Mesenchymal stem cell (in vitro differentiated cells and primary cell): ENCODE results near the gene CCT7.
A peak's percentile ranks its signal among the peaks of the same experiment; 100 is the strongest.

Experiments
- DNase-seq: peaks from one replicate; pipeline ENCODE4 v3.0.0-alpha.2; 2013
- H2AFZ ChIP-seq: one replicate; pipeline ENCODE4 v1.6.1; 2013; ENCODE audit warnings: low read depth, mild to moderate bottlenecking, control low read depth, inconsistent platforms, low read length, moderate library complexity
- H2AK5ac ChIP-seq: 2 replicates; pipeline ENCODE4 v1.6.1; 2013; ENCODE audit warnings: low read length, moderate library complexity, mild to moderate bottlenecking, inconsistent platforms; ENCODE audit not compliant: severe bottlenecking
- H2BK120ac ChIP-seq: one replicate; pipeline ENCODE4 v1.6.1; 2013; ENCODE audit warnings: low read depth, mild to moderate bottlenecking, inconsistent platforms, low read length, moderate library complexity
- H2BK12ac ChIP-seq, 2 experiments: one replicate each; pipeline ENCODE4 v1.6.1; 2013; ENCODE audit warnings: inconsistent platforms in 2 of 2, low read length in 2 of 2, mild to moderate bottlenecking in 2 of 2, moderate library complexity in 2 of 2, control low read depth in 1 of 2
- H2BK15ac ChIP-seq: one replicate; pipeline ENCODE4 v1.6.1; 2013; ENCODE audit warnings: mild to moderate bottlenecking, low read depth, inconsistent platforms; ENCODE audit not compliant: poor library complexity, severe bottlenecking
- H2BK5ac ChIP-seq: 2 replicates; pipeline ENCODE4 v1.6.1; 2013; ENCODE audit warnings: low read depth, mild to moderate bottlenecking, low read length, control low read depth, inconsistent platforms; ENCODE audit not compliant: poor library complexity, severe bottlenecking
- H3K14ac ChIP-seq, 2 experiments: one replicate each; pipeline ENCODE4 v1.6.1; 2013; ENCODE audit warnings: inconsistent platforms in 2 of 2, low read length in 2 of 2, control low read depth in 1 of 2, mild to moderate bottlenecking in 1 of 2, moderate library complexity in 1 of 2
- H3K18ac ChIP-seq, 2 experiments: one replicate each; pipeline ENCODE4 v1.6.1; 2013; ENCODE audit warnings: inconsistent platforms in 2 of 2, low read length in 2 of 2, control low read depth in 1 of 2, low read depth in 1 of 2, mild to moderate bottlenecking in 1 of 2
- H3K23ac ChIP-seq, 2 experiments: one replicate each; pipeline ENCODE4 v1.6.1; 2013; ENCODE audit warnings: inconsistent platforms in 2 of 2, low read length in 2 of 2, mild to moderate bottlenecking in 2 of 2, moderate library complexity in 2 of 2, control low read depth in 1 of 2
- H3K27ac ChIP-seq: 2 replicates; pipeline ENCODE4 v1.5.1; 2013; ENCODE audit warnings: mild to moderate bottlenecking, moderate library complexity, low read length, control low read depth, inconsistent platforms; ENCODE audit not compliant: poor library complexity, severe bottlenecking
- H3K27me3 ChIP-seq, 2 experiments: 2 replicates each; pipeline versions ENCODE4 v1.6.1 to v1.7.0; 2013; ENCODE audit warnings: low read length in 2 of 2, mild to moderate bottlenecking in 2 of 2, moderate library complexity in 2 of 2, control low read depth in 1 of 2, inconsistent platforms in 1 of 2; ENCODE audit not compliant: control insufficient read depth in 1 of 2, insufficient read depth in 1 of 2
- H3K36me3 ChIP-seq, 2 experiments: 2 replicates each; pipeline versions ENCODE4 v1.6.1 to v1.7.0; 2013; ENCODE audit warnings: low read length in 2 of 2, control low read depth in 1 of 2, inconsistent platforms in 1 of 2, low read depth in 1 of 2, mild to moderate bottlenecking in 1 of 2; ENCODE audit not compliant: insufficient read depth in 2 of 2, control insufficient read depth in 1 of 2
- H3K4ac ChIP-seq, 2 experiments: one replicate each; pipeline ENCODE4 v1.6.1; 2013; ENCODE audit warnings: inconsistent platforms in 2 of 2, low read length in 2 of 2, mild to moderate bottlenecking in 2 of 2, moderate library complexity in 2 of 2, control low read depth in 1 of 2, low read depth in 1 of 2
- H3K4me1 ChIP-seq: 2 replicates; pipeline ENCODE4 v1.6.1; 2013; ENCODE audit warnings: low read depth, low read length, control low read depth; ENCODE audit not compliant: control insufficient read depth, insufficient read depth
- H3K4me2 ChIP-seq: 2 replicates; pipeline ENCODE4 v1.6.1; 2013; ENCODE audit warnings: low read length, mild to moderate bottlenecking, inconsistent platforms; ENCODE audit not compliant: poor library complexity, severe bottlenecking
- H3K4me3 ChIP-seq, 2 experiments: 2 replicates each; pipeline versions ENCODE4 v1.5.1 to v1.7.0; 2013; ENCODE audit warnings: low read length in 2 of 2, mild to moderate bottlenecking in 2 of 2, control low read depth in 1 of 2, low read depth in 1 of 2; ENCODE audit not compliant: insufficient read depth in 1 of 2
- H3K79me1 ChIP-seq: replicated peaks from 2 replicates; pipeline ENCODE4 v1.6.1; 2013; ENCODE audit warnings: mild to moderate bottlenecking, control low read depth, low read length, inconsistent platforms; ENCODE audit not compliant: poor library complexity, severe bottlenecking
- H3K9ac ChIP-seq: 2 replicates; pipeline ENCODE4 v1.7.0; 2013; ENCODE audit warnings: mild to moderate bottlenecking, low read length, moderate library complexity
- H3K9me3 ChIP-seq: 2 replicates; pipeline ENCODE4 v1.7.0; 2013; ENCODE audit warnings: mild to moderate bottlenecking, low read length; ENCODE audit not compliant: control insufficient read depth
- H4K8ac ChIP-seq: one replicate; pipeline ENCODE4 v1.6.1; 2013; ENCODE audit warnings: inconsistent platforms, mild to moderate bottlenecking, low read length, moderate library complexity
- H4K91ac ChIP-seq: one replicate; pipeline ENCODE4 v1.6.1; 2013; ENCODE audit warnings: mild to moderate bottlenecking, low read length, inconsistent platforms
- WGBS: methylation state at CpG from one replicate; pipeline ENCODE4 v1.1.7; 2013; ENCODE audit warnings: mixed read lengths; 5-methylcytosine and 5-hydroxymethylcytosine counted together

The CCT7 gene

DNA sequence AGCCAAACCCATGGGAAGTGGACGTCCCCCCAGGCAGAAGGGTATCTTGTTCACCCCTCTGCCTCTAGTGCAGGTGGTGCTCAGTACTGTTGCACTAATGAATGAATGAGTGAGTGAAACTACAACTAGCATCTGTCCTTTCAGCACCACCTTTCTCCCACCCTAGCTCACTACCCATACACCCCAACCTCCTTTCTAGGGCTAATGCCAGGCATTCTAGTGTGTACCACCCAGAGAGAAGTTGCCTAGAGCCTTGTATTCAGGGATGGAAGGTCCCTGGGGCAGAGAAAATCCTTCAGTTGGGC lies 22.5 kb downstream of the CCT7 start:
- Histone ChIP-seq H4K8ac (no peak overlapping the region), H4K91ac (no peak overlapping the region), H2AK5ac (no peak overlapping the region), H3K27me3 (peaks cover 3 to 4% of the 10 kb centered on the region in 2 experiments), H2AFZ (no peak overlapping the region), H3K79me1 (no peaks in the 10 kb centered on the region), H3K4ac (no peak overlapping the region), H3K36me3 (peaks cover 37 to 62% of the 10 kb centered on the region in 2 experiments), H3K27ac (no peak overlapping the region), H3K4me1 (peaks cover 4% of the 10 kb centered on the region), H3K14ac (peak overlapping the region in 1 of 2 experiments; percentile 55), H2BK120ac (no peak overlapping the region), H2BK15ac (no peak overlapping the region), H3K4me2 (no peak overlapping the region), H3K9ac (no peak overlapping the region), H3K23ac (no peak overlapping the region), H3K9me3 (no peaks in the 10 kb centered on the region), H2BK12ac (no peak overlapping the region), H2BK5ac (no peak overlapping the region), H3K4me3 (no peak overlapping the region), H3K18ac (no peak overlapping the region)
- no CpG with 5 or more reads among the region's 1 CpG for whole genome bisulfite sequencing
- DNase-seq = no peak

DNA sequence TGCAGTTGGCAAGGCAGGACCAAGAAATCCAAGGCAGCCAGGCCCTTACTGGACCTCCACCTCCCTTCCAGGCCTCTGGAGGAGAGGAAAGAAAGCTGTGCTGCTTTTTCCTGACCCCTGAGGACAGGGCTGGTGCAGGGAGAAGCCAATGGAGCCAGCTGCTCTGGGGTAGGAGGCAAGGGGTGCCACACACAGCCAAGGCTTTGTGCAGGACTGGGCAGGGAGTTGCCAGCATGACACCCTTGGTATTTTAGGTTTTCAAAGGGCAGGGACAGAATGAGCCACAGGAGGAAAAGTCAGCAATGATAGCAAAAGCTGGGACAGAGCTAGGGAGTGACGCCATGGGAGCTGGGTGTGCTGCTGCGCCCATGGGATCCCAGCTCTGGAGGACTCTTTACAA lies 22.9 kb downstream of the CCT7 start:
- Histone ChIP-seq H3K27ac (no peak overlapping the region), H3K4ac (no peak overlapping the region), H3K4me1 (peaks cover 4% of the 10 kb centered on the region), H3K27me3 (peaks cover 3 to 5% of the 10 kb centered on the region in 2 experiments), H3K9ac (no peak overlapping the region), H3K18ac (no peak overlapping the region), H3K14ac (no peak overlapping the region), H2BK15ac (no peak overlapping the region), H3K4me3 (no peak overlapping the region), H2AK5ac (no peak overlapping the region), H3K4me2 (no peak overlapping the region), H2BK5ac (no peak overlapping the region), H3K79me1 (no peaks in the 10 kb centered on the region), H3K9me3 (no peaks in the 10 kb centered on the region), H4K91ac (no peak overlapping the region), H2BK12ac (no peak overlapping the region), H3K36me3 (peaks cover 33 to 58% of the 10 kb centered on the region in 2 experiments), H3K23ac (no peak overlapping the region), H2AFZ (no peak overlapping the region), H2BK120ac (no peak overlapping the region), H4K8ac (no peak overlapping the region)
- WGBS = 100% methylated on average over 2 of the region's 2 CpGs
- DNase-seq = no peak

GRCh38 chr2:73257425-73258125 lies 23.5 kb downstream of the CCT7 start:
- WGBS = 93% methylated on average over 10 of the region's 10 CpGs
- Histone ChIP-seq H3K23ac (no peak overlapping the region), H2AFZ (no peak overlapping the region), H2BK5ac (no peak overlapping the region), H2BK15ac (no peak overlapping the region), H3K18ac (no peak overlapping the region), H3K4me2 (no peak overlapping the region), H3K9ac (no peak overlapping the region), H3K9me3 (no peaks in the 10 kb centered on the region), H3K14ac (no peak overlapping the region), H3K4ac (no peak overlapping the region), H4K91ac (no peak overlapping the region), H3K4me3 (no peak overlapping the region), H3K4me1 (peaks cover 4% of the 10 kb centered on the region), H3K79me1 (no peaks in the 10 kb centered on the region), H3K27me3 (peaks cover 3 to 5% of the 10 kb centered on the region in 2 experiments), H3K36me3 (peaks cover 29 to 53% of the 10 kb centered on the region in 2 experiments), H2BK120ac (no peak overlapping the region), H2BK12ac (no peak overlapping the region), H2AK5ac (no peak overlapping the region), H3K27ac (no peak overlapping the region), H4K8ac (no peak overlapping the region)
- DNase-seq = no peak

DNA sequence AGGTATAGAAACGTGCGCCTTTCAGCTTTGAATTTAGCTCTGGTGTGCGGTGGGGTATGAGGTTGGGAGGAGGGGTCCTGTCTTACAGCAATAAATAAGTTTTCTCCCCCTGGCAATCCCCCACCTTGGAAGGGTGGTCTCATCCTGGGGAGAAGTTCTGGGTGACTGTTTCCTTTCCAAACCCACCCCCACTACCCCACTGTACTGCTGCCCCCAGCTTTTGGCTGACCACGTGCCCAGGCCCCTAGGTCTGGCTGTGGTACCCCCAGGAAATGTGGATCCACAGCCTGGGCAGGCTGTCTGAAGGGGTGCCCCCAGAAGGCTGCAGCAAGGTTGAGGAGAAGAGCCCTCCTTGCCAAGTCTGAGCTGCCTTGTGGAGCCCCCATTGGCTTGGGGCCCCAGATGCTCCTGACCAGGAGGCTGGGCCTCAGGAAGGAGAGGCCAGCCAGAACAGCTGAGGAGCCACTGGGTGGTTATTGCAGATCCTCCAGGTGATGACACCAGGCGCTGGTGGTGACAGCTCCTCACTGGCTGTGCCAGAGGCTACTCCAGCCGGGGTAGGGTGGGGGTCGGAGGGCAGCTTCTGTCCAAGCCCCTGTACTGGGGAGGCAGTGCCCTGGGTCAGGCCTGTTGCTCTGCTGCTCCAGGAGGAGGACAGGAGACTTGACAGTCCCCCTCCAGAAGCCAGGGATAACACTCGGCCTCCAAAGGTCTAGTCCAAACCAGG lies 24.2 kb downstream of the CCT7 start:
- no peak overlapping the region for H3K4me3 ChIP-seq
- H3K79me1 ChIP-seq = no peaks in the 10 kb centered on the region
- H2AFZ ChIP-seq = no peak overlapping the region
- H3K18ac ChIP-seq = no peak overlapping the region
- no peak overlapping the region for H3K4ac ChIP-seq
- no peak overlapping the region for H4K8ac ChIP-seq
- H2BK120ac ChIP-seq = no peak overlapping the region
- no peaks in the 10 kb centered on the region for H3K9me3 ChIP-seq
- no peak overlapping the region for H2BK12ac ChIP-seq
- H3K14ac ChIP-seq = no peak overlapping the region
- no peak overlapping the region for H3K27ac ChIP-seq
- no peak for DNase-seq
- H3K4me1 ChIP-seq = peaks cover 4% of the 10 kb centered on the region
- no peak overlapping the region for H3K4me2 ChIP-seq
- H2BK15ac ChIP-seq = no peak overlapping the region
- 96% methylated on average over 6 of the region's 8 CpGs for WGBS
- H3K9ac ChIP-seq = no peak overlapping the region
- H3K27me3 ChIP-seq = peaks cover 3 to 5% of the 10 kb centered on the region in 2 experiments
- no peak overlapping the region for H3K23ac ChIP-seq
- no peak overlapping the region for H2AK5ac ChIP-seq
- H2BK5ac ChIP-seq = no peak overlapping the region
- H4K91ac ChIP-seq = no peak overlapping the region
- peaks cover 21 to 50% of the 10 kb centered on the region in 2 experiments for H3K36me3 ChIP-seq
